ENCODE data around the gene UCN. TPM values are rescaled to one million over a fixed set of nuclear protein-coding genes. Genes with fewer than 3 reads are reported as not detected.

The UCN gene
- total RNA-seq, 2 donors from 2014 or later: 0.74 to 1.0 TPM

DNA sequence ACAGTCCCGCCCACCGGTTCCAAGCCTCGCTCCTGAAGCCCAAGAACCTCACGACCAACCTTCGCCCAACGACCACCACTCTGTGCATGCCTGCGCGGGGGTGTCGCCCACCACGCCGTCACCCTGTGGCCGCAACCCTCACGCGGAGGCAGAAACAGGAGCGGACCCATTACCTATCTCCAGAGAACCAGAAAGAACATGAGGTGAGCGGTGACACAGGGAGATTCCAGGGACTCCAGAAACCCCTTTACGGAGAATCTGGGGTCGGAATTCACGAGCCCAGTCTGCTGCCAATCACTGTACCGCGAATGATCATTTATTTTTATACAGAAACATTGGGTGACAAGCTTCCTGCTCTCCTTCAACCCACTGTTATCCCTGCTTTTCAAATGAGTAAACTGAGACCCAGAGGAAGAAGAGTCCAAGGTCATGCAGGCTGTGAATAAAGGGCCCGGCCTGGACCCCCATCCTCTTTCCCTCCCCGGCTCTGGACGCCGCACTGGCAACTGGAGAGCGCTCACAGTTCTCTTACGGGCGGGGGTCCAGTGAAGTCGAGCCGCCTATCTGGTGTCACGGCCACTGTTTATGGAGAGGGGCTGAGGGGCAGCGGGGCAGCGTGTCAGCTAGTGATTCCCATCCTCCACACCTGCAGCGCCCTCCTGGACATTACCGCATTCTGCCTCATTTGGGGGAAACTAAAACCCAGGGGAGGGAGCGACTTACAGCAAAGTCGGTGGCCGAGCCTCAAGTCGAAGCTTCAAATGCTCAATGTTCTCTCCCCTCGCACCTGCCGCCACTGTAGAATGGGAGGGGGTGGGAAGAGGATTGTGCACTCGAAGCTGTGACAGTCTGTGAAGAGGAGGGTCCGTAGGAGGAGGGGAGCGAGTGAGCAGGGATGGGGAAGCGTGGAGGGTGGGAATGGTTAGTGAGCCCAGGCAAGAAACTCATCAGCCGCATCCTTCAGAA is 44.7 kb downstream of the UCN start:
- H3K27ac ChIP-seq: no peak overlapping the region
- H3K9ac ChIP-seq (ENCODE audit: low read depth in 2 of 2, low read length in 2 of 2): no peak overlapping the region
- peaks cover 7% of the 10 kb centered on the region for H3K4me1 ChIP-seq
- intact Hi-C loops (cut with DNase I): no loop called here
- no peaks in the 10 kb centered on the region for H3K9me3 ChIP-seq
- H3K27me3 ChIP-seq: peaks cover 52% of the 10 kb centered on the region
- DNase-seq: no peak
- peak overlapping the region; percentile 50 for H3K4me3 ChIP-seq
- H3K36me3 ChIP-seq: no peaks in the 10 kb centered on the region
- no peak for TF ChIP-seq CTCF (IDR thresholded peaks at IDR 0.05)

- Histone ChIP-seq H3K4me1 (peaks cover 7% of the 10 kb centered on the region), H3K4me3 (peak within 1 kb of the TSS; percentile 50), H3K27me3 (peaks cover 52% of the 10 kb centered on the region), H3K27ac (no peak within 1 kb of the TSS), H3K36me3 (no peaks in the 10 kb centered on the region), H3K9ac (ENCODE audit: low read depth in 2 of 2, low read length in 2 of 2) (no peak within 1 kb of the TSS), H3K9me3 (no peaks in the 10 kb centered on the region)
- no peak for TF ChIP-seq CTCF (IDR thresholded peaks at IDR 0.05)
- intact Hi-C loops (cut with DNase I): no loop called here
- peak; percentile 63 for DNase-seq
Observed at GRCh38 chr2:27262379-27263286, 45.6 kb downstream of the UCN start, which contains the start of gene SLC30A3. Gene SLC30A3, minus strand, starts transcription at chr2:27263047. Its CDS starts 141 bp downstream, at chr2:27262906.

- H3K27ac ChIP-seq: no peak overlapping the region
- peaks cover 52% of the 10 kb centered on the region for H3K27me3 ChIP-seq
- H3K4me3 ChIP-seq: peak overlapping the region; percentile 50
- H3K9me3 ChIP-seq: no peaks in the 10 kb centered on the region
- no peaks in the 10 kb centered on the region for H3K36me3 ChIP-seq
- DNase-seq: no peak
- H3K4me1 ChIP-seq: peaks cover 7% of the 10 kb centered on the region
- no peak overlapping the region for H3K9ac ChIP-seq (ENCODE audit: low read depth in 2 of 2, low read length in 2 of 2)
- TF ChIP-seq CTCF (IDR thresholded peaks at IDR 0.05): no peak
- intact Hi-C loops (cut with DNase I): no loop called here
Observed at GRCh38 chr2:27261926-27262298, 46.3 kb downstream of the UCN start.

DNA sequence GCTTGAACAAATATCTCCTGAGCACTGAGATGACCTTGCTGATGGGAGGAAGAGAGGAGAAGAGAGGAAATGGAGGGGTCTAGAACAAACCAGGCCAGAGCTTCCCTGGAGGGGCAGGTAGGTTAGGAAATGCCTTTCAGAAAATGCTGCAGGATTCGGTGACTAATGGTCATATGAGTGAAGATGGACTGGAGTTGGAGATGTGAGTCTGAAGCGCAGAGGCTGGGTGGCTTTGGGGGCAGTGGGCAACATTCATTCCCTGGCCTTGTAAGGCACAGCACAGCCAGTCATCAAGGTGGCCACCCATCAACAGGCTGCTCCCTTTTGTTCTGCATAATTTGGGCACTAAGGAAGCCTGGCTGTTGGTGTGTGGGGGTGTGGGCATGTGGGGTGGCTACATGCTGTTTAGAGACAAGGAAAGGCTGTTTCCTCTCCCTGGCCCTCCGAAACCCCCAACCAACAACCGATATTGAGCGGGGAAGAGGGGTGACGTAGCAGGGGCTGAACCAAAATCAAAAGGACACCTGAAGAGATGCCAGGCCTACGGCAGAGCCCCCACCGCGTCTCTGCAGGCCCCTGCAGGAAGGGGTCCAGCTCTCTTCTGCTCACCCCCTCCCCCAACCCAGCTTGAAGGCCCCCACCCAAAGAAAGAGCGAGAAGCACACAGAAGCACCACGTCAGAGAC is 46.9 kb downstream of the UCN start:
- Histone ChIP-seq H3K27ac (no peak overlapping the region), H3K9ac (ENCODE audit: low read depth in 2 of 2, low read length in 2 of 2) (no peak overlapping the region), H3K4me3 (no peak overlapping the region), H3K4me1 (peaks cover 7% of the 10 kb centered on the region), H3K36me3 (no peaks in the 10 kb centered on the region), H3K9me3 (no peaks in the 10 kb centered on the region), H3K27me3 (peaks cover 52% of the 10 kb centered on the region)
- no peak for TF ChIP-seq CTCF (IDR thresholded peaks at IDR 0.05)
- no peak for DNase-seq
- intact Hi-C loops (cut with DNase I): no loop called here

DNA sequence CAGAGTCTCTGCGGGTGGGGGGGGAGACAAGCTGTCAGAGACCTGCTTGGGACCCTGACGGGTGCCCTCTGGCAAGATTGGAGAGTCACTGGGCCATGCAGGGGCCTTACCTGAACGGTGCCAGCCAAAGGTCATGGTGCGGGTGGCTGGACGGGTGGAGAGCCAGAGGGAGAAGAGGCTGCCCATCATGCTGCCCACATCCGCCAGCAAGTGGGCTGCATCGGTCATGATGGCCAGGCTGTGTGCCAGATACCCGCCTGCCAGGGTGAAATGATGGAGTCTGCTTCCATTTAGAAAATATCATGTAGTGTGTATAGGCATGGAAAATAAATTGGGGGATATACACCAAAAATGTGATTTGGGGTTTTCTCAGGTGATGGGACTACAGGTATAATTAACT is 50.2 kb downstream of the UCN start:
- intact Hi-C loops (cut with DNase I): no loop called here
- Histone ChIP-seq H3K9me3 (no peaks in the 10 kb centered on the region), H3K4me1 (peaks cover 4% of the 10 kb centered on the region), H3K27me3 (peaks cover 23% of the 10 kb centered on the region), H3K36me3 (no peaks in the 10 kb centered on the region), H3K27ac (no peak overlapping the region), H3K9ac (ENCODE audit: low read depth in 2 of 2, low read length in 2 of 2) (no peak overlapping the region), H3K4me3 (no peak overlapping the region)
- no peak for TF ChIP-seq CTCF (IDR thresholded peaks at IDR 0.05)
- DNase-seq: no peak

All from colonic mucosa (tissue), 4 donors.